NB4 (cell line): ENCODE results near the gene AFF3.

ENCODE experiments used
- DNase-seq: peaks from one replicate; pipeline ENCODE4 v3.0.0; 2010; ENCODE audit warnings: low read depth
- H3K4me3 ChIP-seq: one replicate; pipeline ENCODE4 v1.5.1; 2011; ENCODE audit warnings: mild to moderate bottlenecking, low read depth, low read length, moderate library complexity
- CTCF ChIP-seq: IDR thresholded peaks from one replicate; pipeline ENCODE4 v1.5.1; 2012; ENCODE audit warnings: low read depth, low read length
- MYC ChIP-seq: IDR thresholded peaks from 2 replicates; pipeline ENCODE4 v1.6.1; 2011; ENCODE audit warnings: low read depth, low read length
- POLR2A ChIP-seq: IDR thresholded peaks from 2 replicates; pipeline ENCODE4 v1.6.1; 2011; ENCODE audit warnings: mild to moderate bottlenecking; ENCODE audit not compliant: insufficient read length; ENCODE audit errors: extremely low read depth
- TF ChIP-seq, protein P1 (sequence below): IDR thresholded peaks from 2 replicates; pipeline ENCODE4 v1.6.1; 2011; ENCODE audit warnings: low read depth, low read length

The AFF3 gene

DNA sequence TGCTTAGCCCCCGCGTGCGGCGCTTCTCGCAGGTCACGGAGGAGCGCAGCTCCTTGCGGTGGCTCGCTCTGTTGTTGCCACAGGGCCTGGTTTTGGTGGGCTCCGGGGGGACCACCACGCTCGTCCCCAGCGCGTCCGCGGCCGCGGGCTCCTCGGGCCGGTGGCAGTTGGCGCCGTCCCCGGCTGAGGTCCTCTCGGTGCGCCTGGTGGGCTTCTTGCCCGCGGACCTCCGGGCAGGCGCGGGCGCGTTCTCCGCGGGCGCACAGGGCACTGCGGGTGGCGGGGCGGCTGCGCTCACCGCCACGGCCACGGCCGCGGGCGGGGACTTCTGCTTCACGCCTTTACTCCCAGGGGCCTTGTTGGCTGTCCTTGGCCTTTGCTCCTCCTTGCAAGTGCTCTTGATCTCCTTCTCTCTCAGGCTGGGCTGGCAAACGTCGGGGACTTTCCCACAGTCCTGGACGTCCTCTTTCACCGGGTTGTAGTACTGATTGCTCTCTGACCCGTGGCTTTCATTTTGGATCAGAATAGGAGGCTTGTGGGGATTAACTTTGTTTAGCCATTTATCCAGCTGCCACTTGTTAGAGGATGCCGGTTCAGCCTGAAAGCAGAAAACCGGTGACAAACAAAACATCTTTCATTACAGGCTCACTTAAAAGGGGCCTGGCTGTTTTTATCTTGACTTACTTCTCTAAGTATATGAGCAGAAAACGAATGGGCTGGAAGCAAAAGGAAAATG lies 548.5 kb downstream of the AFF3 start:
- no peak overlapping the region for H3K4me3 ChIP-seq
- no peak for DNase-seq
- TF ChIP-seq POLR2A (no peak), MYC (no peak), CTCF (no peak)
- TF ChIP-seq, protein P1, sequence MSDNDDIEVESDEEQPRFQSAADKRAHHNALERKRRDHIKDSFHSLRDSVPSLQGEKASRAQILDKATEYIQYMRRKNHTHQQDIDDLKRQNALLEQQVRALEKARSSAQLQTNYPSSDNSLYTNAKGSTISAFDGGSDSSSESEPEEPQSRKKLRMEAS = no peak

DNA sequence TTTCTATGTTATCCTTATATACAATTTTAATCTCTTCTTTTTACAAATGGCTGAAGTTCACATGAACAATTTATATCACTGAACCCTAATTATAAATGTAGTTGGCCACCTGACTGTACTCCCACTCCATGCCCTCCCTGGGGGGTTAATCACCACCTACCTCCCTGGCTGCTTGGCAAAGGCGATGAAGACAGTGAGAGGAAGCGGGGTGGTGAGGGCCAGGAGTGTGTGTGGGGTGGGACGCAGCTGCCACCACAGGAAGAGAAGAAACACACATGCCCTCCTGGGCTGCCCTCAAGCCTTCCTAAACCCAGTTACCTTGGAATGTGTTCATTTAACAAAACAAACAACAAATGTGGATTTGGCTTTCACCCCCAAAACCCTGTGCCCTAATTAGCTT lies 565.6 kb downstream of the AFF3 start:
- H3K4me3 ChIP-seq = no peak overlapping the region
- DNase-seq = no peak
- TF ChIP-seq CTCF = no peak
- TF ChIP-seq, protein P1 = no peak
- no peak for TF ChIP-seq MYC
- TF ChIP-seq POLR2A = no peak

- DNase-seq = no peak
- no peak overlapping the region for H3K4me3 ChIP-seq
- TF ChIP-seq MYC (no peak), CTCF (no peak), POLR2A (no peak)
- TF ChIP-seq, protein P1 = no peak
These were observed 568.6 kb downstream of the AFF3 start for GRCh38 chr2:99573634-99574251.

DNA sequence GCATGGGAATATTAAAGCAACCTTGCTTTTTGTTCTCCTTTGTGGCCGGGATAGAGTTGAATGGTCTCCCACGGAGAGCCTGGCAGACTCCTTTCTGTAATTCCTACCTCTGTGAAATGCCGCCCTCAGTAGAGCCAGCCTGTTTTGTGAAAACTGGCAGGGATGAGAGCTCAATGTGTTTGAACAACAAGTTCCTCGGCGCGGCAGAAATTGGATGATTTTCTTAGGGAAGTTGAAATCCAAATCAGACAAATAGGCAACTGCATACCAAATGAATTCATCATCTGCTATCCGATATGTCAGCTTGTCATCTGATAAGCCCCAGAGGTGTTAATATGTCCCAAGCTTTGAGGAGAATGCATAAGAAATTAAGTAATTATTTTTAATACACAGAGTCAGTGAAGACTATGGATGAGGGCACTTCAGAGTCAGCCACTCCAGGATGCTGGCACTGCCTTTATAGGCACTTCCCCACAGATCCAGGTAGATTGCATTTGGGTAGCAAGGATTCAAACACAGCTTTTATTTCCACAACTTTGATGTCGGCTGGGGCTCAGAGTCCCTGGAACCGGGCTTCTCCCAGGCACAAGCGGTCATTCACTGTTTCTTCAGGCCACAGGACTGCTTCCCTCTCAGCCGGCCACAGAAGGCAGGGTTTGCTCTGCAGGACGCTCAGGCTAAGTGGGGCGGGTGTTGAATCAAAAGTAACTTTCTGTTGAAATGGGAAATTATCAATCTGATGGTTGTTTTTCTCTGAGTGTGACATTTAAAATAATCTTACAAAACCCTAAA lies 569.8 kb downstream of the AFF3 start:
- no peak overlapping the region for H3K4me3 ChIP-seq
- DNase-seq = no peak
- no peak for TF ChIP-seq CTCF
- TF ChIP-seq, protein P1 = no peak
- no peak for TF ChIP-seq MYC
- TF ChIP-seq POLR2A = no peak

DNA sequence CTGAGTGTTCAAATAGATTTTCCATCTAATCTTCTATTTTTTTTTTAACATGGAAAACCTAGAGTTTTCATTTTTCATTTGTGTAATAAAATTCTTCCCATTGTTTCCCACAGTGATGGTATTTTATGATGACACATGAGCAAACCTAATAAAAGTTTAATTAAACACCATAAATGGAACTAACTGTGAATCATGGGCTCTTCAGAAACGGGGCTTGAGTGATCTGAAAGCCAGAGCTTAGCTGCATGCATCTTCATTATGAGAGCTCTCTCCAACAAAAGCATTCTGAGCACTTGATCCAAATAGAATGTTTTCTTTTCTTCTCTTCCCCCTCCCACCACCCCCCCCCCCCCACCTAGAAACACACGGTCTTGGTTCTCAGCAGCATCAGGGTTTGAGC lies 570.4 kb downstream of the AFF3 start:
- no peak overlapping the region for H3K4me3 ChIP-seq
- no peak for DNase-seq
- TF ChIP-seq, protein P1 = no peak
- no peak for TF ChIP-seq POLR2A
- no peak for TF ChIP-seq CTCF
- no peak for TF ChIP-seq MYC
